ENCODE results near the gene MLLT6. TPM values are rescaled to one million over a fixed set of nuclear protein-coding genes. Genes with fewer than 3 reads are reported as not detected.
A peak's percentile ranks its signal among the peaks of the same experiment; 100 is the strongest.

The MLLT6 gene
- total RNA-seq, 4 donors from 2014 or later, result 48.2 to 76.8 (median 56.3) TPM

GRCh38 chr17:38729368-38729885 lies 24.4 kb downstream of the MLLT6 start:
- Histone ChIP-seq H3K9me3 (no peaks in the 10 kb centered on the region), H3K4me3 (peak overlapping the region; percentile 53 to 80 (median 70)), H3K27me3 (no peaks in the 10 kb centered on the region), H3K27ac (peak overlapping the region; percentile 72 to 92 (median 89)), H3K36me3 (peaks cover 0 to 20% of the 10 kb centered on the region in 2 donors), H3K4me1 (peaks cover 20 to 22% of the 10 kb centered on the region in 2 donors)
- in situ Hi-C loops (cut with MboI; ENCODE audit: low sequenced_read_pairs in 4 of 4), result no loop called here
- intact Hi-C loops (cut with DNase I; ENCODE audit: low total_unique reads), result no loop called here
- no peak for DNase-seq
- ATAC-seq, result no peak
- no peak for TF ChIP-seq CTCF (IDR thresholded peaks at IDR 0.05 in 4 of 5, conservative IDR thresholded peaks at IDR 0.05 in 1 of 5)

- peak; percentile 70 to 79 for DNase-seq
- H3K27ac ChIP-seq, result peak within 1 kb of the TSS; percentile 88 to 95 (median 90)
- peak; percentile 81 to 86 for ATAC-seq
- no peaks in the 10 kb centered on the region for H3K9me3 ChIP-seq
- H3K27me3 ChIP-seq, result no peaks in the 10 kb centered on the region
- peak within 1 kb of the TSS; percentile 79 to 96 (median 87) for H3K4me3 ChIP-seq
- H3K4me1 ChIP-seq, result peaks cover 20 to 22% of the 10 kb centered on the region in 2 donors
- in situ Hi-C loops (cut with MboI; ENCODE audit: low sequenced_read_pairs in 4 of 4) (loop anchor here in 3 of 4 donors (5.0 kb wide), 1 partner anchor 53 kb away; no protein-coding TSS in a partner anchor), intact Hi-C loops (cut with DNase I; ENCODE audit: low total_unique reads) (loop anchor here (1.0 kb wide), 2 partner anchors 22 to 28 kb away; partner anchors contain the start of gene PSMB3)
- TF ChIP-seq CTCF (IDR thresholded peaks at IDR 0.05 in 4 of 5, conservative IDR thresholded peaks at IDR 0.05 in 1 of 5) (peak in 4 of 5 experiments; percentile 91 to 98 (median 96)), POLR2A (IDR thresholded peaks at IDR 0.05) (peak; percentile 55 to 68)
- H3K36me3 ChIP-seq, result peaks cover 0 to 14% of the 10 kb centered on the region in 2 donors
Observed at GRCh38 chr17:38729886-38730525, 24.9 kb downstream of the MLLT6 start, which contains the start of gene CISD3. TSS of gene CISD3 (plus strand) at chr17:38730341. CDS start at chr17:38730359, 18 bp downstream.

GRCh38 chr17:38730526-38731379 lies 25.7 kb downstream of the MLLT6 start:
- intact Hi-C loops (cut with DNase I; ENCODE audit: low total_unique reads) (loop anchor here (1.0 kb wide), 2 partner anchors 22 to 28 kb away; partner anchors contain the start of gene PSMB3), in situ Hi-C loops (cut with MboI; ENCODE audit: low sequenced_read_pairs in 4 of 4) (loop anchor here in 3 of 4 donors (5.0 kb wide), 1 partner anchor 53 kb away; no protein-coding TSS in a partner anchor)
- H3K4me1 ChIP-seq, result peaks cover 25 to 29% of the 10 kb centered on the region in 2 donors
- no peak for TF ChIP-seq POLR2A (IDR thresholded peaks at IDR 0.05)
- TF ChIP-seq CTCF (IDR thresholded peaks at IDR 0.05 in 4 of 5, conservative IDR thresholded peaks at IDR 0.05 in 1 of 5), result no peak
- no peaks in the 10 kb centered on the region for H3K27me3 ChIP-seq
- peak in 1 of 2 donors; percentile 70 for DNase-seq
- peak; percentile 39 to 43 for ATAC-seq
- H3K9me3 ChIP-seq, result no peaks in the 10 kb centered on the region
- H3K4me3 ChIP-seq, result peak overlapping the region; percentile 79 to 96 (median 87)
- peaks cover 0 to 9% of the 10 kb centered on the region in 2 donors for H3K36me3 ChIP-seq
- H3K27ac ChIP-seq, result peak overlapping the region; percentile 88 to 95 (median 90)

- TF ChIP-seq CTCF (IDR thresholded peaks at IDR 0.05 in 4 of 5, conservative IDR thresholded peaks at IDR 0.05 in 1 of 5) (no peak), POLR2A (IDR thresholded peaks at IDR 0.05) (no peak)
- Histone ChIP-seq H3K9me3 (no peaks in the 10 kb centered on the region), H3K36me3 (peaks cover 0 to 9% of the 10 kb centered on the region in 2 donors), H3K27ac (peak overlapping the region; percentile 88 to 95 (median 90)), H3K4me1 (peaks cover 25 to 32% of the 10 kb centered on the region in 2 donors), H3K4me3 (peak overlapping the region in 2 of 4 donors; percentile 94 to 96), H3K27me3 (no peaks in the 10 kb centered on the region)
- in situ Hi-C loops (cut with MboI; ENCODE audit: low sequenced_read_pairs in 4 of 4), result loop anchor here in 3 of 4 donors (5.0 kb wide), 1 partner anchor 54 kb away; no protein-coding TSS in a partner anchor
- DNase-seq (no peak), ATAC-seq (no peak)
- intact Hi-C loops (cut with DNase I; ENCODE audit: low total_unique reads), result no loop called here
Observed at GRCh38 chr17:38731526-38732294, 26.6 kb downstream of the MLLT6 start.

Data from gastrocnemius medialis (tissue), 4 donors.